ENCODE measurements around the gene SH2D7.

DNA sequence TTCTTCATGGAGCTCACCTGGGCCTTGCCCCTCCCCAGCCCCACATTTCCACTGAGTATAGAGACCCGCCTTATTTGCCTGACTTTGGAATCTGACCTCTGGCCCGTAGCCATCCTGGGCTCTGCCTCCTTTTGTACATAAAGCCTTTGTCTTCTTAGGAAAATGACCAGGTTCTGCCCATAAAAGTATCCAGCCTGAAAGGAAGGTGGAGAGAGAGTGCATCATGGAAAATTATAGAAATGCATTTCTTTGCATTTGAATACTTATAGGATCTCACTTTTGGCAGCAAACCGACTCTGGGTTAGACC, 3.6 kb upstream of the SH2D7 start:
- TF ChIP-seq EP300 (conservative IDR thresholded peaks at IDR 0.05; ENCODE audit: poor library complexity, severe bottlenecking) (no peak), SMC3 (conservative IDR thresholded peaks at IDR 0.05; ENCODE audit: poor library complexity) (no peak), POLR2AphosphoS5 (IDR thresholded peaks at IDR 0.05) (no peak)
- TF ChIP-seq, protein P1, sequence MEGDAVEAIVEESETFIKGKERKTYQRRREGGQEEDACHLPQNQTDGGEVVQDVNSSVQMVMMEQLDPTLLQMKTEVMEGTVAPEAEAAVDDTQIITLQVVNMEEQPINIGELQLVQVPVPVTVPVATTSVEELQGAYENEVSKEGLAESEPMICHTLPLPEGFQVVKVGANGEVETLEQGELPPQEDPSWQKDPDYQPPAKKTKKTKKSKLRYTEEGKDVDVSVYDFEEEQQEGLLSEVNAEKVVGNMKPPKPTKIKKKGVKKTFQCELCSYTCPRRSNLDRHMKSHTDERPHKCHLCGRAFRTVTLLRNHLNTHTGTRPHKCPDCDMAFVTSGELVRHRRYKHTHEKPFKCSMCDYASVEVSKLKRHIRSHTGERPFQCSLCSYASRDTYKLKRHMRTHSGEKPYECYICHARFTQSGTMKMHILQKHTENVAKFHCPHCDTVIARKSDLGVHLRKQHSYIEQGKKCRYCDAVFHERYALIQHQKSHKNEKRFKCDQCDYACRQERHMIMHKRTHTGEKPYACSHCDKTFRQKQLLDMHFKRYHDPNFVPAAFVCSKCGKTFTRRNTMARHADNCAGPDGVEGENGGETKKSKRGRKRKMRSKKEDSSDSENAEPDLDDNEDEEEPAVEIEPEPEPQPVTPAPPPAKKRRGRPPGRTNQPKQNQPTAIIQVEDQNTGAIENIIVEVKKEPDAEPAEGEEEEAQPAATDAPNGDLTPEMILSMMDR (IDR thresholded peaks at IDR 0.05; ENCODE audit: poor library complexity, severe bottlenecking), result no peak

Data from neural cell (in vitro differentiated cells).